Prostate gland (tissue), 2 donors: ENCODE results near the gene DENND4C. TPM values are rescaled to one million over a fixed set of nuclear protein-coding genes. Genes with fewer than 3 reads are reported as not detected.

ENCODE experiments used
- DNase-seq: peaks from one replicate; pipeline ENCODE4 v3.0.0-alpha.2; 2019; ENCODE audit warnings: low spot score
- H3K27ac ChIP-seq, 2 donors: fragments of 200-600 bp; sonication (generic); 2 replicates each; pipeline ENCODE4 v1.5.1; 2017 to 2019
- H3K27me3 ChIP-seq: fragments of 200-600 bp; sonication (generic); replicated peaks from 2 replicates; pipeline ENCODE4 v1.5.1; 2019; ENCODE audit not compliant: insufficient read depth
- H3K36me3 ChIP-seq, 2 donors: fragments of 200-600 bp; sonication (generic); 1 replicate in 1 of 2; 2 replicates in 1 of 2; pipeline versions ENCODE4 v1.5.1 to v1.8.1; 2017 to 2019
- H3K4me1 ChIP-seq: fragments of 200-600 bp; sonication (generic); replicated peaks from 2 replicates; pipeline ENCODE4 v1.5.1; 2019
- H3K4me3 ChIP-seq, 2 donors: fragments of 200-600 bp; sonication (generic); 2 replicates each; pipeline ENCODE4 v1.5.1; 2017 to 2019
- H3K9me3 ChIP-seq: fragments of 200-600 bp; sonication (generic); 2 replicates; pipeline ENCODE4 v1.5.1; 2017
- CTCF ChIP-seq, 4 experiments: fragments of 200-600 bp in 2 of 4; fragments of 450-650 bp in 2 of 4; sonication (generic) in 2 of 4; IDR thresholded peaks; 1 replicate in 3 of 4; 2 replicates in 1 of 4; pipeline ENCODE4 v1.5.1; 2016 to 2019; ENCODE audit warnings: antibody characterized with exemption in 4 of 4, mild to moderate bottlenecking in 2 of 4, moderate library complexity in 2 of 4
- POLR2A ChIP-seq: fragments of 450-650 bp; IDR thresholded peaks from one replicate; pipeline ENCODE4 v1.6.1; 2016; ENCODE audit warnings: antibody characterized with exemption, mild to moderate bottlenecking
- POLR2AphosphoS5 ChIP-seq: sonication (generic); formaldehyde crosslinking; IDR thresholded peaks from one replicate; pipeline ENCODE4 v1.6.1; 2017; ENCODE audit warnings: antibody characterized with exemption
- WGBS: methylation state at CpG from one replicate; pipeline ENCODE4 v1.1.5; 2018; 5-methylcytosine and 5-hydroxymethylcytosine counted together
- intact Hi-C: fragments of 100-400 bp; cut with DNase I; formaldehyde crosslinking; loops from one replicate; pipeline ENCODE4 v1.14.2; 2022
- total RNA-seq, 2 donors: library from RNA; depleted of rRNA; stranded (reverse); fragments of >200 nt; gene quantifications; one replicate each; pipeline ENCODE4 v1.1.0, GENCODE V29; 2016

Gene DENND4C
- total RNA-seq, 2 donors from 2014 or later = 71.4 to 104 TPM

- Histone ChIP-seq H3K9me3 (no peaks in the 10 kb centered on the region), H3K4me3 (no peak overlapping the region), H3K36me3 (no peaks in the 10 kb centered on the region), H3K27me3 (no peaks in the 10 kb centered on the region), H3K27ac (no peak overlapping the region), H3K4me1 (no peaks in the 10 kb centered on the region)
- intact Hi-C loops = no loop called here
- 42% methylated on average over 3 of the region's 3 CpGs for WGBS
- no peak for DNase-seq
- TF ChIP-seq CTCF (IDR thresholded peaks at IDR 0.05) = no peak
- TF ChIP-seq POLR2AphosphoS5 = no peak
- TF ChIP-seq POLR2A = no peak
Observed at GRCh38 chr9:19284729-19285128, 54.2 kb downstream of the DENND4C start.

GRCh38 chr9:19286634-19287188 lies 56.2 kb downstream of the DENND4C start:
- TF ChIP-seq CTCF (IDR thresholded peaks at IDR 0.05) (no peak), POLR2A (no peak), POLR2AphosphoS5 (no peak)
- DNase-seq = peak; percentile 10
- no peaks in the 10 kb centered on the region for H3K9me3 ChIP-seq
- intact Hi-C loops = no loop called here
- no peaks in the 10 kb centered on the region for H3K4me1 ChIP-seq
- no peaks in the 10 kb centered on the region for H3K36me3 ChIP-seq
- no peak overlapping the region for H3K27ac ChIP-seq
- H3K27me3 ChIP-seq = no peaks in the 10 kb centered on the region
- WGBS = 32% methylated on average over 5 of the region's 5 CpGs
- no peak overlapping the region for H3K4me3 ChIP-seq

GRCh38 chr9:19288081-19288480 lies 57.6 kb downstream of the DENND4C start:
- no peaks in the 10 kb centered on the region for H3K36me3 ChIP-seq
- no peaks in the 10 kb centered on the region for H3K9me3 ChIP-seq
- intact Hi-C loops = no loop called here
- no peak for DNase-seq
- WGBS = 92% methylated on average over 2 of the region's 2 CpGs
- H3K4me1 ChIP-seq = no peaks in the 10 kb centered on the region
- no peak overlapping the region for H3K27ac ChIP-seq
- TF ChIP-seq POLR2AphosphoS5 = no peak
- TF ChIP-seq POLR2A = no peak
- no peak for TF ChIP-seq CTCF (IDR thresholded peaks at IDR 0.05)
- no peak overlapping the region for H3K4me3 ChIP-seq
- no peaks in the 10 kb centered on the region for H3K27me3 ChIP-seq

- intact Hi-C loops = no loop called here
- Histone ChIP-seq H3K9me3 (no peaks in the 10 kb centered on the region), H3K36me3 (no peaks in the 10 kb centered on the region), H3K27me3 (no peaks in the 10 kb centered on the region), H3K4me1 (no peaks in the 10 kb centered on the region), H3K4me3 (no peak overlapping the region), H3K27ac (no peak overlapping the region)
- TF ChIP-seq POLR2A = no peak
- no peak for DNase-seq
Observed at GRCh38 chr9:19290103-19290502, 59.6 kb downstream of the DENND4C start.

GRCh38 chr9:19294219-19294618 lies 63.7 kb downstream of the DENND4C start:
- no peak for TF ChIP-seq POLR2A
- no peak for TF ChIP-seq POLR2AphosphoS5
- TF ChIP-seq CTCF (IDR thresholded peaks at IDR 0.05) = no peak
- no peaks in the 10 kb centered on the region for H3K4me1 ChIP-seq
- no peak for DNase-seq
- H3K9me3 ChIP-seq = no peaks in the 10 kb centered on the region
- intact Hi-C loops = no loop called here
- 87% methylated on average over 4 of the region's 4 CpGs for WGBS
- no peak overlapping the region for H3K27ac ChIP-seq
- no peaks in the 10 kb centered on the region for H3K27me3 ChIP-seq
- no peaks in the 10 kb centered on the region for H3K36me3 ChIP-seq
- H3K4me3 ChIP-seq = no peak overlapping the region
